Stimulated activated CD4-positive, alpha-beta T cell treated with anti-CD3 and anti-CD28 coated beads, Interleukin-2, amount 100 ng/mL, for 48 hours (primary cell): ENCODE data around the gene KIR3DL1.
"Not testable (repeated sequence)": the region's sequence is repeated elsewhere in the genome, so short reads cannot be mapped to it uniquely, and the experiment has no call there.

Experiments
- DNase-seq, 2 donors: peaks; one replicate each; pipeline ENCODE4 v3.0.0-alpha.2; 2020

Gene KIR3DL1

GRCh38 chr19:54817670-54818536 lies 1.6 kb downstream of the KIR3DL1 start:
- DNase-seq, result no peak

- not testable (repeated sequence) for DNase-seq
Measured at GRCh38 chr19:54824416-54824815, 8.1 kb downstream of the KIR3DL1 start.

- not testable (repeated sequence) for DNase-seq
Measured at GRCh38 chr19:54825326-54825725, 9.1 kb downstream of the KIR3DL1 start.

GRCh38 chr19:54828064-54828463 lies 11.8 kb downstream of the KIR3DL1 start:
- DNase-seq, result not testable (repeated sequence)

- not testable (repeated sequence) for DNase-seq
Measured at GRCh38 chr19:54832496-54832895, 16.2 kb downstream of the KIR3DL1 start, which contains the start of gene KIR2DS4. TSS of gene KIR2DS4 (plus strand) at chr19:54832676.

- DNase-seq, result not testable (repeated sequence)
Measured at GRCh38 chr19:54835126-54835525, 18.9 kb downstream of the KIR3DL1 start.

- not testable (repeated sequence) for DNase-seq
Measured at GRCh38 chr19:54837522-54837921, 21.3 kb downstream of the KIR3DL1 start.

GRCh38 chr19:54843171-54843570 lies 26.9 kb downstream of the KIR3DL1 start:
- DNase-seq, result not testable (repeated sequence)

GRCh38 chr19:54850061-54850640 lies 33.9 kb downstream of the KIR3DL1 start, which contains the start of gene KIR3DL2:
TSS of gene KIR3DL2 (plus strand) at chr19:54850443. CDS start at chr19:54850476, 33 bp downstream.
- not testable (repeated sequence) for DNase-seq

GRCh38 chr19:54850930-54851329 lies 34.7 kb downstream of the KIR3DL1 start:
- no peak for DNase-seq

GRCh38 chr19:54851353-54851752 lies 35.1 kb downstream of the KIR3DL1 start:
- no peak for DNase-seq

- not testable (repeated sequence) for DNase-seq
Measured at GRCh38 chr19:54855241-54855640, 39.0 kb downstream of the KIR3DL1 start.

GRCh38 chr19:54858476-54858875 lies 42.2 kb downstream of the KIR3DL1 start:
- DNase-seq, result not testable (repeated sequence)

GRCh38 chr19:54859421-54859820 lies 43.2 kb downstream of the KIR3DL1 start:
- DNase-seq, result not testable (repeated sequence)

GRCh38 chr19:54863459-54863858 lies 47.2 kb downstream of the KIR3DL1 start:
- DNase-seq, result not testable (repeated sequence)

- no peak for DNase-seq
Measured at GRCh38 chr19:54871696-54872095, 55.4 kb downstream of the KIR3DL1 start.

- no peak for DNase-seq
Measured at GRCh38 chr19:54873990-54874389, 57.7 kb downstream of the KIR3DL1 start, which contains the start of gene FCAR. TSS of gene FCAR (plus strand) at chr19:54874235. CDS start at chr19:54874290, 55 bp downstream.

GRCh38 chr19:54875506-54875905 lies 59.2 kb downstream of the KIR3DL1 start:
- no peak for DNase-seq

GRCh38 chr19:54877471-54877870 lies 61.2 kb downstream of the KIR3DL1 start:
- no peak for DNase-seq
